Measurements from ENCODE around the gene RAG1.

DNA sequence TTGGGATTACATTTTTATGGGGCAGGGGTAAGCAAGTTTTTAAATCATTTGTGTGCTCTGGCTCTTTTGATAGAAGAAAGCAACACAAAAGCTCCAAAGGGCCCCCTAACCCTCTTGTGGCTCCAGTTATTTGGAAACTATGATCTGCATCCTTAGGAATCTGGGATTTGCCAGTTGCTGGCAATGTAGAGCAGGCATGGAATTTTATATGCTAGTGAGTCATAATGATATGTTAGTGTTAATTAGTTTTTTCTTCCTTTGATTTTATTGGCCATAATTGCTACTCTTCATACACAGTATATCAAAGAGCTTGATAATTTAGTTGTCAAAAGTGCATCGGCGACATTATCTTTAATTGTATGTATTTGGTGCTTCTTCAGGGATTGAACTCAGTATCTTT is 10.1 kb downstream of the RAG1 start:
- TF ChIP-seq, protein P1, sequence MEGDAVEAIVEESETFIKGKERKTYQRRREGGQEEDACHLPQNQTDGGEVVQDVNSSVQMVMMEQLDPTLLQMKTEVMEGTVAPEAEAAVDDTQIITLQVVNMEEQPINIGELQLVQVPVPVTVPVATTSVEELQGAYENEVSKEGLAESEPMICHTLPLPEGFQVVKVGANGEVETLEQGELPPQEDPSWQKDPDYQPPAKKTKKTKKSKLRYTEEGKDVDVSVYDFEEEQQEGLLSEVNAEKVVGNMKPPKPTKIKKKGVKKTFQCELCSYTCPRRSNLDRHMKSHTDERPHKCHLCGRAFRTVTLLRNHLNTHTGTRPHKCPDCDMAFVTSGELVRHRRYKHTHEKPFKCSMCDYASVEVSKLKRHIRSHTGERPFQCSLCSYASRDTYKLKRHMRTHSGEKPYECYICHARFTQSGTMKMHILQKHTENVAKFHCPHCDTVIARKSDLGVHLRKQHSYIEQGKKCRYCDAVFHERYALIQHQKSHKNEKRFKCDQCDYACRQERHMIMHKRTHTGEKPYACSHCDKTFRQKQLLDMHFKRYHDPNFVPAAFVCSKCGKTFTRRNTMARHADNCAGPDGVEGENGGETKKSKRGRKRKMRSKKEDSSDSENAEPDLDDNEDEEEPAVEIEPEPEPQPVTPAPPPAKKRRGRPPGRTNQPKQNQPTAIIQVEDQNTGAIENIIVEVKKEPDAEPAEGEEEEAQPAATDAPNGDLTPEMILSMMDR (IDR thresholded peaks at IDR 0.05 in 4 of 5, conservative IDR thresholded peaks at IDR 0.05 in 1 of 5) = no peak
- TF ChIP-seq POLR2A (IDR thresholded peaks at IDR 0.05) = no peak

Measured in gastrocnemius medialis (tissue), 4 donors.